Bronchial epithelial cell (primary cell): ENCODE data around the gene MON1A. TPM values are rescaled to one million over a fixed set of nuclear protein-coding genes. Genes with fewer than 3 reads are reported as not detected.
A peak's percentile ranks its signal among the peaks of the same experiment; 100 is the strongest.

Experiments
- DNase-seq: peaks from one replicate; pipeline ENCODE4 v3.0.0-alpha.2; 2010; ENCODE audit warnings: low read depth
- FAIRE-seq: peaks from 2 replicates; lab custom pipeline; 2011; peaks lifted over from hg19 to GRCh38; lab: Jason Lieb, UNC
- H3K27me3 ChIP-seq: 2 replicates; pipeline ENCODE4 v1.5.1; 2011; ENCODE audit warnings: low read length; ENCODE audit not compliant: control insufficient read depth, insufficient read depth
- H3K36me3 ChIP-seq: 2 replicates; pipeline ENCODE4 v1.5.1; 2011; ENCODE audit warnings: low read length; ENCODE audit not compliant: control insufficient read depth, insufficient read depth
- H3K4me3 ChIP-seq: 2 replicates; pipeline ENCODE4 v1.5.1; 2011; ENCODE audit warnings: mild to moderate bottlenecking, low read depth, low read length, control low read depth
- total RNA-seq: library from RNA; depleted of rRNA; stranded (reverse); fragments of >200 nt; gene quantifications from 2 replicates; pipeline ENCODE4 v1.2.1, GENCODE V29; 2014
- TF ChIP-seq, protein P1 (sequence below): IDR thresholded peaks from 2 replicates; pipeline ENCODE4 v1.5.1; 2011; ENCODE audit warnings: mild to moderate bottlenecking, moderate library complexity, low read length, control low read depth, inconsistent platforms; ENCODE audit not compliant: insufficient read depth, severe bottlenecking

The MON1A gene
- total RNA-seq, 1 donor from 2014 or later = 15.8 TPM

DNA sequence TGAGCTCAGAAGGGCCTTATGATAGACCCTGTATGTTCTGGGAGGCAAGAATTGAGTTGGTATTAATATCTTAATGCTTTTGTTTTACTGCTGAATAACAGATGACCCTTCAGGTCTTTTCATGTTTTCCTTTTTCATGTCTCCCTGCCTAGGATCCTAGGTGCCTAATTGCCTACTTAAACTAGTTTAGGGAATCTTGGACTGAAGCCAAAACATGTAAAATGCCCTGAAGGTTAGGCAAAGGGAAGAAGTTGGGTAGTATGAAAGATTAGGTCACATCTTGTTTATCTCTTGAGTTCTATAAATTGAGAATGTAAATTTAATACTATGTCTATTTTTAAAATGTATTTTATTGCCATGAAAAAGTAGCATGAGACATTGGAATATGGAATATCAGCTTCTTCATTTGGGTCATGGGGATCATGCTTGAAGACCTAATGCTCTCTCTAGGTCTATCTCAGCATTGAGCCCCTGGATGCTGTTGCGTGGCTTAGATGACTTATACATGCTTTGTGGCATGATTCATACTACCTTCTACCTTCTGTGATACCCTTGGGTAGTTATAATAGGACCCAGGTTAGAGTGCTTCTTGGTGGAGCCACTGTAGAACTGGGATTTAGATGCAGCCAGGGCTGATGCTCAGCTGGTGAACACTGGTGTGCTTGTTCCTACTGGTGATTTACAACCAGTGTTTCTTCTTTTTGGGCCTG lies 36.8 kb upstream of the MON1A start:
- Histone ChIP-seq H3K27me3 (no peaks in the 10 kb centered on the region), H3K36me3 (peaks cover 1% of the 10 kb centered on the region), H3K4me3 (no peak overlapping the region)
- FAIRE-seq (no peak), DNase-seq (peak; percentile 73)
- TF ChIP-seq, protein P1, sequence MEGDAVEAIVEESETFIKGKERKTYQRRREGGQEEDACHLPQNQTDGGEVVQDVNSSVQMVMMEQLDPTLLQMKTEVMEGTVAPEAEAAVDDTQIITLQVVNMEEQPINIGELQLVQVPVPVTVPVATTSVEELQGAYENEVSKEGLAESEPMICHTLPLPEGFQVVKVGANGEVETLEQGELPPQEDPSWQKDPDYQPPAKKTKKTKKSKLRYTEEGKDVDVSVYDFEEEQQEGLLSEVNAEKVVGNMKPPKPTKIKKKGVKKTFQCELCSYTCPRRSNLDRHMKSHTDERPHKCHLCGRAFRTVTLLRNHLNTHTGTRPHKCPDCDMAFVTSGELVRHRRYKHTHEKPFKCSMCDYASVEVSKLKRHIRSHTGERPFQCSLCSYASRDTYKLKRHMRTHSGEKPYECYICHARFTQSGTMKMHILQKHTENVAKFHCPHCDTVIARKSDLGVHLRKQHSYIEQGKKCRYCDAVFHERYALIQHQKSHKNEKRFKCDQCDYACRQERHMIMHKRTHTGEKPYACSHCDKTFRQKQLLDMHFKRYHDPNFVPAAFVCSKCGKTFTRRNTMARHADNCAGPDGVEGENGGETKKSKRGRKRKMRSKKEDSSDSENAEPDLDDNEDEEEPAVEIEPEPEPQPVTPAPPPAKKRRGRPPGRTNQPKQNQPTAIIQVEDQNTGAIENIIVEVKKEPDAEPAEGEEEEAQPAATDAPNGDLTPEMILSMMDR = no peak

DNA sequence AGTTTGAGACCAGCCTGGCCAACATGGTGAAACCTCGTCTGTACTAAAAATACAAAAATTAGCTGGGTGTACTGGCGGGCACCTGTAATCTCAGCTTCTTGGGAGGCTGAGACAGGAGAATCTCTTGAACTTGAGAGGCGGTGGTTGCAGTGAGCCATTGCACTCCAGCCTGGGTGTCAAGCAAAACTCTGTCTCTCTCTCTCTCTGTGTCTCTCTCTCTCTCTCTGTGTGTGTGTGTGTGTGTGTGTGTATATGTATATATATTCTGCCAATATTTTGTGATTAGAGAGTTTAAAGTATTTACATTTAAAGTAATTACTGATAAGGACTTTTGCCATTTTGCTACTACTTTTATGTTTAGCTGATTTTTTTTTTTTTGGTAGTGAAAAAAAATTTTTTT lies 26.0 kb upstream of the MON1A start:
- Histone ChIP-seq H3K27me3 (no peaks in the 10 kb centered on the region), H3K36me3 (no peaks in the 10 kb centered on the region), H3K4me3 (no peak overlapping the region)
- TF ChIP-seq, protein P1 = no peak
- FAIRE-seq (no peak), DNase-seq (no peak)

DNA sequence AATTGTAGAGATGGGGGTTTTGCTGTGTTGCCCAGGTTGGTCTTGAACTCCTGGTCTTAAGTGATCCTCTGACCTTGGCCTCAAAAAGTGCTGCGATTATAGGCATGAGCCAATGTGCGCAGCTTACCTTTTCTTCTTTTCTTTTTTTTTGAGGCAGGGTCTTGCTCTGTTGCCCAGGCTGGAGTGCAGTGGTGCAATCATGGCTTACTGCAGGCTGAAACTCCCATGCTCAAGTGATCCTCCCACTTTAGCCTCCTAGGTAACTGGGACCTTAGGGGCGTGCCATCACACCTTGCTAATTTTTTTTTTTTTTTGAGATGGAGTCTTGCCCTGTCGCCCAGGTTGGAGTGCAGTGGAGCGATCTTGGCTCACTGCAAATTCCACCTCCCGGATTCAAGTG lies 23.3 kb upstream of the MON1A start:
- FAIRE-seq = no peak
- TF ChIP-seq, protein P1 = no peak
- no peak for DNase-seq
- Histone ChIP-seq H3K36me3 (no peaks in the 10 kb centered on the region), H3K4me3 (no peak overlapping the region), H3K27me3 (no peaks in the 10 kb centered on the region)

DNA sequence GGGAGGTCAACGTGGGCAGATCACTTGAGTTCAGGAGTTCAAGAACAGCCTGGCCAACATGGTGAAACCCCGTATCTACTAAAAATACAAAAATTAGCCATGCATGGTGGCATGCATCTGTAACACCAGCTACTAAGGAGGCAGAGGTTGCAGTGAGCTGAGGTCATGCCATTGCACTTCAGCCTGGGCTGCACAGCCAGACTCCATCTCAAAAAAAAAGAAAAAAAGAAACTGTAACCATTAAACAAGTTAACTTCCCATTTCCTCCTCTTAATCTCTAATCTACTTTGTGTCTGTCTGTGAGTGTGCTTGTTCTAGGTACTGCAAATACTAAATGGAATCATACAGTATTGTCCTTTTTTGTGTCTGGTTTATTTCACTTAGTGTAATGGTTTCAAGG lies 13.0 kb upstream of the MON1A start:
- no peaks in the 10 kb centered on the region for H3K36me3 ChIP-seq
- FAIRE-seq (no peak), DNase-seq (no peak)
- no peak overlapping the region for H3K4me3 ChIP-seq
- TF ChIP-seq, protein P1 = no peak
- H3K27me3 ChIP-seq = no peaks in the 10 kb centered on the region

DNA sequence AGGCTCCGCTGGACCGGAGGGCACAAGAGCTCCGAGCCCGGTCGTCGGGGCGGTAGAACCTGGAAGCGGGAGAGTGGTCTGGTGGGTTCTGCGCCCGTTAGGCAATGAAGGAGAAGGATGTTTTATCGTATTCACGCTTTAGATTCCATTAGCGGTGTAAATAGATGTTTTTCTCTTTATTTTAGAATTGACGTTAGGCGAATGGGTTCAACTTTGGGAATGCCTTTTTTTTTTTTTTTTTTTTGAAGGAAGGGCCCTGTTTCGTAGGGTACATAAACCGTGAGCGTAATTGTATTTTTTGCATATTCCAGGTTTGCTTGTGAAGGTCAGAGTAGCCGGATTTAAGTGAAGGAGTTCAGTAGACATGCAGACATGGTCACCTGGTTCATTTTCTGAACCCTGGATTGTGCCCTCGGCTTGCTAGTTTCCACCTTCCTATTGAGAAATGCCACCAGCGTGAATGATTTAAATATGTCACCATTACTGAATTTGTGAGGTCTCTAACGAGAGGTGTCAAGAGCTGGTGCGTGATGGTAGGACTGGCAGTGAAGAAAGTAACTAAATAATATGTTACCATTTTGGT lies 11.1 kb upstream of the MON1A start:
- DNase-seq (no peak), FAIRE-seq (no peak)
- H3K4me3 ChIP-seq = peak overlapping the region; percentile 59
- H3K36me3 ChIP-seq = no peaks in the 10 kb centered on the region
- H3K27me3 ChIP-seq = no peaks in the 10 kb centered on the region
- TF ChIP-seq, protein P1 = no peak
